ENCODE measurements around the gene CRYZL1. TPM values are rescaled to one million over a fixed set of nuclear protein-coding genes. Genes with fewer than 3 reads are reported as not detected.

Gene CRYZL1
- total RNA-seq, 4 donors from 2014 or later: 12.8 to 34.2 (median 15.0) TPM

DNA sequence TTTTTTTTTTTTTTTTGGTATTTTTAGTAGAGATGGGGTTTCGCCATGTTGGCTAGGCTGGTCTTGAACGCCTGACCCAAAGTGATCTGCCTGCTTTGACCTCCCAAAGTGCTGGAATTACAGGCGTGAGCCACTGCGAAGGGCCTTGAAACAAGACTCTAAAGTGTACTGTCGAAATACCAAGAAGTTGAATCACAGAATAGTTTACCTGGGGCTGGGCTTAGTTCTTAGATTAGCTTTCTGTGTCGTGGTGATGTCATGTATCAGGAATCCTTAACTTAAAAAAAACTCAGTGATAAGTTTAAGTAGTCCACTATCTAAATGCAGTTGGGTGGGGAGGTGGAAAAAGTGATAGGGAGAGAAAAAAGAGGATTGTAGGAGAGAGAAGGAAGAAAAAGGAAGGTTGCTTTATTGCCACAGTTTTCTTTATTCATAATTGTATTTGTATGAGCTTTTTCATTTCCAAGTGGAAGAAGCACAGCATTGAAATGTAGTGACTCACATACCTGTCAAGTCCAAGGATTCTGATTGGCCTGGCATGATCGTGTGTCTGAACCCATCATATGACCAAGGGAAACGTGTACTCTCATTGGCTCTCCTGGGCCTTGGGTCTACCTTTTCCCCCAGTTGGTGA is 14.2 kb upstream of the CRYZL1 start:
- TF ChIP-seq, protein P1, sequence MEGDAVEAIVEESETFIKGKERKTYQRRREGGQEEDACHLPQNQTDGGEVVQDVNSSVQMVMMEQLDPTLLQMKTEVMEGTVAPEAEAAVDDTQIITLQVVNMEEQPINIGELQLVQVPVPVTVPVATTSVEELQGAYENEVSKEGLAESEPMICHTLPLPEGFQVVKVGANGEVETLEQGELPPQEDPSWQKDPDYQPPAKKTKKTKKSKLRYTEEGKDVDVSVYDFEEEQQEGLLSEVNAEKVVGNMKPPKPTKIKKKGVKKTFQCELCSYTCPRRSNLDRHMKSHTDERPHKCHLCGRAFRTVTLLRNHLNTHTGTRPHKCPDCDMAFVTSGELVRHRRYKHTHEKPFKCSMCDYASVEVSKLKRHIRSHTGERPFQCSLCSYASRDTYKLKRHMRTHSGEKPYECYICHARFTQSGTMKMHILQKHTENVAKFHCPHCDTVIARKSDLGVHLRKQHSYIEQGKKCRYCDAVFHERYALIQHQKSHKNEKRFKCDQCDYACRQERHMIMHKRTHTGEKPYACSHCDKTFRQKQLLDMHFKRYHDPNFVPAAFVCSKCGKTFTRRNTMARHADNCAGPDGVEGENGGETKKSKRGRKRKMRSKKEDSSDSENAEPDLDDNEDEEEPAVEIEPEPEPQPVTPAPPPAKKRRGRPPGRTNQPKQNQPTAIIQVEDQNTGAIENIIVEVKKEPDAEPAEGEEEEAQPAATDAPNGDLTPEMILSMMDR (IDR thresholded peaks at IDR 0.05): no peak
- TF ChIP-seq POLR2A (IDR thresholded peaks at IDR 0.05): no peak
- H3K4me3 ChIP-seq (ENCODE audit: low read depth, poor library complexity, severe bottlenecking): no peak overlapping the region
- DNase-seq (ENCODE audit: low spot score in 2 of 2): no peak
- 55% methylated on average over 8 of the region's 8 CpGs for WGBS, 2 donors
- intact Hi-C loops (cut with DNase I; ENCODE audit: low total_unique reads): no loop called here

DNA sequence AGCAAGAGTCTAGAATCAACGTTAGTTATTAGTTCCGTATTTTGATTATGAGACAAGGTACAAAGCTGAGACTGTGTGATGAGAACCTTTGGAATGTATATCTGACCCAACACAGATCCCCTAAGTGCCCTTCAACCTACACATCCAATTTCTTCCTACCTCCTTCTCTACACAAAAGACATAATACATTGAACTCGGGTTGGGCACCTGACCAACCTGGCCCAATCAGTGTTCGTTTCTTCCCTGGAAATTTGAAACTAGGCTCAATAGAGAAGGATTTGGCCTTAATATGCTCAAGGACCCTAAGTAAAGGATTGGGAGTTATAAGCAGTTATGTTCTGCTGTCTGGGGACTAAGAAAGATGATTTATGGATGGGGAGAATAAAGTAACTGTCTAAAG is 12.9 kb upstream of the CRYZL1 start:
- WGBS, 2 donors: 94 to 95% methylated on average over 4 of the region's 4 CpGs
- intact Hi-C loops (cut with DNase I; ENCODE audit: low total_unique reads): no loop called here

DNA sequence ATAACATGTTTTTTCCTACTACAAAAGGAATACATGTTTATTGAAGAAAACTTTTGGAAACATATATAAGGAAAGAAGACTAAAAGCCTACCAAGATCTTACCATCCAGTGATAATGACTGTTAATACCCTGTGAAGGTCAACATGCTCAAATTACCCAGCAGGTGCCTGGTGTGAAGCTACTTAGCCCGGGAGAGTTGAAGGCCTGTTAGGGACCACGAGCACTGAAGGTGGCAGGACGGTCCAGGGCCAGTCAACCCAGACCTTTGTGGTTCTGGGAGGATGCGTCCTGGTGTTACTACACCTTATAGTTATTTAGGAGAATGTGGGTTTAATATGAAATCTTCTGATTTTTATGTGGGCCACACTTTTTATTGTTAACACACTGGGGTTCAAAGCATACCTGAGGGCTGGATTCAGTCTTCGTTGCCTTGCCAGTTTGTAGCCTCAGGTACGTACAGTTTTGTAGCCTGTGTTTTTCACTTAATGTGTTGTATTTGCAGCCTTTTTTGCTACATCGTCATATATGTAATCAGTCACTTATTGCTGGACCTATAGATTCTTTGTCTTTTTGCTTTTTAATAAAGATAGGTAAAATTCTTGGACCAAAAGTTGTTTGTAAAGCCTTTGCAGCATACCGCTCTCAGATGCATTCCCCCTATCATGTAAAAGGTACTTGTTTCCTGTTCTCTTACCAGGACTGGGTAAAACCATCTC is 10.6 kb upstream of the CRYZL1 start:
- no peak overlapping the region for H3K4me3 ChIP-seq (ENCODE audit: low read depth, poor library complexity, severe bottlenecking)
- 88% methylated on average over 8 of the region's 8 CpGs for WGBS, 2 donors
- DNase-seq (ENCODE audit: low spot score in 2 of 2): no peak
- intact Hi-C loops (cut with DNase I; ENCODE audit: low total_unique reads): no loop called here
- no peak for TF ChIP-seq POLR2A (IDR thresholded peaks at IDR 0.05)
- TF ChIP-seq, protein P1 (IDR thresholded peaks at IDR 0.05): no peak

More for the DNA sequence above, 12.9 kb upstream of the CRYZL1 start:
- no peak for DNase-seq (ENCODE audit: low spot score in 2 of 2)
- no peak overlapping the region for H3K4me3 ChIP-seq (ENCODE audit: low read depth, poor library complexity, severe bottlenecking)
- no peak for TF ChIP-seq POLR2A (IDR thresholded peaks at IDR 0.05)
- TF ChIP-seq, protein P1 (IDR thresholded peaks at IDR 0.05): no peak

DNA sequence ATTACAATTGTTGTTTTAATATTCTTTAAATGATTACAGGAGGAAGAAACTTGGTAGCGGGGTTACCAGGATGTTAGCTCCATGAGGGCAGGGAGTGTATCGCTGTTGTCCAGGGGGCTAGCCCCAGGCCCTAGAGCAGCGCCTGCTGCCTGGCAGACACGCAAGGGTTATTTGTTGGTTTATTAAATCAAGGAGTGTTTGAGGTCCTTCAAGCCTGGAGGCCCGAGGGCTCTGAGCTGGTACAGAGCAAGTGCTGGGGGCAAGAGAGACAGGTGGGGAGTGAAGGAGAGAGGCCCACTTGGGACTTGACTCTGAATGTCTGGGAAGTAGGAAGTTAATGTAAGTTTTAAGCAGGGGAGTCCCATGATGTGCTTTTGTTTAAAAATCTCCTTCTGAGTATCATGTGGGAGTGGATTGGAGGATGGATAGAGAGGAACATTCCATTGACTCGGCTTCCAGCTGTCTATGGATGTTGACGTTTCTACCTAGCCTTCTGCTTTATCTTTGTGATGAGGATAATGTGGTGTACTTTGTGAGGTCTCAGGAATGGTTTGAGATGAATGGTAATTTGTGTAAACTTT is 9.5 kb upstream of the CRYZL1 start:
- TF ChIP-seq, protein P1 (IDR thresholded peaks at IDR 0.05): no peak
- no peak for TF ChIP-seq POLR2A (IDR thresholded peaks at IDR 0.05)
- intact Hi-C loops (cut with DNase I; ENCODE audit: low total_unique reads): no loop called here
- DNase-seq (ENCODE audit: low spot score in 2 of 2): no peak
- 77 to 81% methylated on average over 7 of the region's 7 CpGs for WGBS, 2 donors
- H3K4me3 ChIP-seq (ENCODE audit: low read depth, poor library complexity, severe bottlenecking): no peak overlapping the region

DNA sequence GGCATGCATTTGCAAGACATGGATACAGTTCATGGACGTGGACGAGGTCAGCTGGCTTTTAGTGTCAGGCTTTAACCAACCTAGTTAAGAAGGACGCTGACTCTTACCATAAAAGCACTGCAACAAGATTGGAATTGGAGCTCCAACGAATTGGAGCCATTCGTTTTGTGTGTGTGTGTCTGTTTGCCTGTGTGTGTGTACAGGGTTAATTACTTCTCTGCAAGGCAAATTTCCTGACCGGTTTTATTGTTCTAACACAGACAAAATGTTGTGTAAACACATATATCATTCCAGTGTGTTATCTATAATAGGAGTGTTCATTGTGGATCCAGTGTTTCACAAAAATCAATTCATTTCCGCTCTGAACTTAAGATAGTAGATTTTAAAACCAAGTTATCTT is 8.7 kb upstream of the CRYZL1 start:
- H3K4me3 ChIP-seq (ENCODE audit: low read depth, poor library complexity, severe bottlenecking): no peak overlapping the region
- no peak for DNase-seq (ENCODE audit: low spot score in 2 of 2)
- TF ChIP-seq, protein P1 (IDR thresholded peaks at IDR 0.05): no peak
- TF ChIP-seq POLR2A (IDR thresholded peaks at IDR 0.05): no peak
- 81 to 82% methylated on average over 7 of the region's 7 CpGs for WGBS, 2 donors
- intact Hi-C loops (cut with DNase I; ENCODE audit: low total_unique reads): no loop called here

Data from lower leg skin (tissue), 4 donors.